Measurements from ENCODE around the gene CES1.
"Not testable (repeated sequence)": the region's sequence is repeated elsewhere in the genome, so short reads cannot be mapped to it uniquely, and the experiment has no call there.

CES1 gene

DNA sequence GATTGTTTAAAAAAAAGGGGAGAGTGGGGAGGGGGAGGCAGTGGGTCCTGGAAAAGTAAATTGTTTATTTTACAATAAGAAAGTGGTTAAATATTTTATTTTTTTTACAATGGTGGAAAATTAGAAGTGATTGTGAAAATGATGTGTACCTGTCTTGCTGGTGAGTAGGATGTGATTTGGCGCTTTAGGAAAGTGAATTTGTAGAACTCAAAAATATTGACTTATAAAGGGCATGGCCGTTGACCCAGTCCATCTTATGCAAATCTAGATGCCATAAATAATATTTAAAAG is 10.2 kb upstream of the CES1 start:
- H3K4me3 Mint-ChIP-seq = no peak overlapping the region
- CTCF ChIA-PET = no interaction called here
- H3K36me3 Mint-ChIP-seq = no peaks in the 10 kb centered on the region
- H3K9me3 Mint-ChIP-seq = no peaks in the 10 kb centered on the region
- peaks cover 16% of the 10 kb centered on the region for H3K27me3 Mint-ChIP-seq
- H3K27ac Mint-ChIP-seq = no peak overlapping the region
- H3K4me1 Mint-ChIP-seq = peaks cover 3% of the 10 kb centered on the region
- no peak for DNase-seq

DNA sequence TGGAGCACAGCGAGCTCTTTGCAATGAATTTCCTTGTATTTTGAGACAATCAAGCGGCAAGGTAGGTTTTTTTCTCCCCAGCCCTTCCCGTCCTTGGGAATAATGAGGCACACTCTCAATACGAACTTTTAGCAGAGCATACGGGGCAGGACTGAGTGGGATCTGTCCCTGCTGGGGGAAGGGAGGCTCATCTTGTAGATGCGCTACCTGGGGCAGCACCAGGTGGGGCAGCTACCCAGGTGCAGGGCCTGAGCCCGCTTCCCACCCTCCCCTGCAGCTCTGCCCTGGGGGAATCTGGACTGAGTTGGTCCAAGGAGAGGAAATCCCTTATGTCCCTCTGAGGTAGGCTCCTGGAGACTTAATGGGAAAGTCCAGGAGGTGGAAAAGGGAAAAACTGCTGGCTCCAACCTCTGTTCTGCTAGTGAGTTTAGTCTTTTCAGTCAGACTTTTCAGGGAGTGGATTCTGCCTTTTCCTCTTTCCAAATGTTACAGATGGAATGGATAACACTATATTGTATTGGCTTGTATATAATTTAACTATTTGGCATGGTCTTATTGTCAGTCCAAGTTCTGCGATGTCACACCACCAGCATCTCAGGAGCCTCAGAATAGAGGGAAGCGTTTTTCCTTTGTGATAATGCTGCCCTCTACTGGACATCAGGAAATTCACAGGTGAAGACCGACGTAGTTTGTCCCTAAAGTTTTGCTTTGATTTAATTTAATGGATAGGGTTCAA is 9.6 kb upstream of the CES1 start:
- H3K9me3 Mint-ChIP-seq = no peaks in the 10 kb centered on the region
- DNase-seq = no peak
- CTCF ChIA-PET = interaction anchor here (1.1 to 2.0 kb wide), 6 partner anchors 9 to 378 kb away, joined by 3 to 12 read pairs (median 4); no protein-coding TSS in a partner anchor
- H3K4me1 Mint-ChIP-seq = peaks cover 3% of the 10 kb centered on the region
- H3K4me3 Mint-ChIP-seq = no peak overlapping the region
- no peak overlapping the region for H3K27ac Mint-ChIP-seq
- H3K36me3 Mint-ChIP-seq = no peaks in the 10 kb centered on the region
- H3K27me3 Mint-ChIP-seq = peaks cover 16% of the 10 kb centered on the region

DNA sequence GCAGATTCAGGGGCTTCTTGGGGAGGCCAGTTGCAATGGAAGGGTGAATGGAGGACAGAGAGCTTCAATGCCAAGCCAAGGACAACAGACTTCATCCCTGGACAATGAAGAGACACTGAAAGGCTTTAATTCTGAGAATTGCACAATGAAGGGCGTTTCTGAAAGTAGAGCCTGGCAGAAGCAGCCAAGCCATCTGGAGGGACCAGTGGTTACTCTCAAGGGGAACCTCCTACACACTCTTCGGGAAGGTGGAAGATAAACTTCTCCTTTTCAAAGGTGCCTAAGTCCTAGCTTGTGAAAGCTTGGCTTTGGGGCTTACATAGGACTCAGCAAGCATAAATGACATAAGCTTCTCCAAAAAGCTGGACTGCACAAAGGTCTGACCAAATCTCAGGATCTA is 6.2 kb upstream of the CES1 start:
- H3K36me3 Mint-ChIP-seq = no peaks in the 10 kb centered on the region
- peaks cover 10% of the 10 kb centered on the region for H3K27me3 Mint-ChIP-seq
- no peaks in the 10 kb centered on the region for H3K9me3 Mint-ChIP-seq
- no peak for DNase-seq
- H3K27ac Mint-ChIP-seq = no peak overlapping the region
- no peak overlapping the region for H3K4me3 Mint-ChIP-seq
- CTCF ChIA-PET = interaction anchor here (1.7 kb wide), 1 partner anchor 374 kb away, joined by 6 read pairs; no protein-coding TSS in a partner anchor
- H3K4me1 Mint-ChIP-seq = peaks cover 3% of the 10 kb centered on the region

DNA sequence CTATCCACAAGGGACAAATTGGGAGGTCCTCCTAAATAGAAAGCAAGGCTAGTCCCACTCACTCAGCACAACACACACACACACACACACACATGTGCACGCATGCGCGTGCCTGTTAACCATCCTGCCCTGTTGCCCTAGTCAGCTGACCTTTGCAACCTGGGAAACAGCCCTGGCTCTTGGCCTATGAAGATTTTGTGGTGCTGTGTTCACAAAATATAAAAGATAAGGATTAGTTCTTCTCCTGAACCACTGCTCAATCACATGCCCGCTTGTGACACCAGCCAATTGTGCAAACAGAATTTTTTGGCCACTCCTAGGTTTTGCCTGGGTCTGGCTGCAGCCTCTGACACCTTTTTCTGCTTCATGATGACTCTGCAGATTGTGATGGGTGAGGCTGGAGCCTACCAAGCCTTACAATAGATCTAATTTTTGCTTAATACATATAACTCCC is 3.3 kb upstream of the CES1 start:
- DNase-seq = no peak
- Mint-ChIP-seq H3K27ac (no peak overlapping the region), H3K9me3 (no peaks in the 10 kb centered on the region), H3K4me1 (peaks cover 3% of the 10 kb centered on the region), H3K36me3 (no peaks in the 10 kb centered on the region), H3K4me3 (no peak overlapping the region), H3K27me3 (peaks cover 10% of the 10 kb centered on the region)
- CTCF ChIA-PET = no interaction called here

DNA sequence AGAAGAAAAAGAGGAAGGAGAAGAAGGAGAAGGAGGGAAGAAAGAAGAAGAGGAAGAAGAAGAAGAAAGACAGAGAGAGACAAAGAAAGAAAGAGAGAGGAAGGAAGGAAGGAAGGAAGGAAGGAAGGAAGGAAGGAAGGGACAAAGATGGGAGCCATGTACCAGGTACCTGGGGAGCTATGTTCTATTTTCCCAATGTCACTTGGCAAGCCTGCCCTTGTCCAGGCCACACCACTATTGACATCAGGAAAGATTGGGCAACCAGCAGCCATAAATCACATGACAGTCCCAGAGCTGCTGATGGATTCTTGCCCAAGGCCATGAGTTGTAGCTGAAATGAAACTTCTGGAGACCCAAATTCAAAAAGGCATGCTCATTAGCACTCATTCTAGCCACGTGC is 2.7 kb upstream of the CES1 start:
- Mint-ChIP-seq H3K4me3 (no peak overlapping the region), H3K27me3 (peaks cover 10% of the 10 kb centered on the region), H3K36me3 (no peaks in the 10 kb centered on the region), H3K27ac (no peak overlapping the region), H3K4me1 (peaks cover 3% of the 10 kb centered on the region), H3K9me3 (no peaks in the 10 kb centered on the region)
- CTCF ChIA-PET = no interaction called here
- no peak for DNase-seq

DNA sequence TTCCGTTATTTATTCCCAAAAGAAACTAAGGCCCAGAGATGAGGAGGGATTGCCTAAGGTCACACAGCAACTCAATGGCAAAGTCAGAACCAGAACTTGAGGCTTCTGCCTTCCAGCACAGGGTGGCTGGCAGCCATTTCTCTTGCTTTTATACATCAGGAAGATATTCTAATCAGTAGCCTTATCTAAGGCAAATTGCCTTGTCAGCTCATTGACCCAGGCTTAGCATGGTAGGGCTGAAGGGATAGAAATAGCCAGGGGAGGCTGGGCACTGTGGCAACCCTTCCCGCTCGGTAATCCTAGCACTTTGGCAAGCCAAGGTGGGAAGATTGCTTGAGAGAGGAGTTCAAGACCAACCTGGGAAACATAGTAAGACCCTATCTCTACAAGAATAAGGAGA is 2.3 kb upstream of the CES1 start:
- H3K36me3 Mint-ChIP-seq, H3K27me3 Mint-ChIP-seq, DNase-seq, H3K4me1 Mint-ChIP-seq, H3K27ac Mint-ChIP-seq, CTCF ChIA-PET, H3K9me3 Mint-ChIP-seq, H3K4me3 Mint-ChIP-seq: not testable (repeated sequence)

DNA sequence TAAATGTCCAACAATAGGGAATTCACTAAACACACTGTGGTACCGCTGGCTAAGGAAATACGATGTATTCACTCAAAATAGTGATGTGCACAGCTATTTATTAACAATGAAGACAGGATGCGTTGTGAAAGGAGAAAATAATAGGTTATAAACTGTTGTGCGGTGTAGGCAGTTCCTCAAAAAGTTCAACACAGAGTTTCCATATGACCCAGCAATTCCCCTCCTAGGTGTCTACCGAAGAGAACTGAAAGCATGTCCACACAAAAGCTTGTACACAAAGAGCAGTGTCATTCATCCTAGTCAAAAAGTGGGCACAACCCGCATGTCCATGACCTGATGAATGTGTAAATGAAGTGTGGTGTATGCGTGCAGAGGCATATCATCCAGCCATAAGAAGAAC is 1.2 kb upstream of the CES1 start:
- Mint-ChIP-seq H3K4me1 (no peaks in the 10 kb centered on the region), H3K9me3 (no peaks in the 10 kb centered on the region), H3K27me3 (peaks cover 3% of the 10 kb centered on the region), H3K36me3 (no peaks in the 10 kb centered on the region), H3K4me3 (no peak overlapping the region), H3K27ac (no peak overlapping the region)
- DNase-seq = no peak
- CTCF ChIA-PET = interaction anchor here (0.9 to 1.2 kb wide), 2 partner anchors 8 to 369 kb away, joined by 3 read pairs; no protein-coding TSS in a partner anchor

DNA sequence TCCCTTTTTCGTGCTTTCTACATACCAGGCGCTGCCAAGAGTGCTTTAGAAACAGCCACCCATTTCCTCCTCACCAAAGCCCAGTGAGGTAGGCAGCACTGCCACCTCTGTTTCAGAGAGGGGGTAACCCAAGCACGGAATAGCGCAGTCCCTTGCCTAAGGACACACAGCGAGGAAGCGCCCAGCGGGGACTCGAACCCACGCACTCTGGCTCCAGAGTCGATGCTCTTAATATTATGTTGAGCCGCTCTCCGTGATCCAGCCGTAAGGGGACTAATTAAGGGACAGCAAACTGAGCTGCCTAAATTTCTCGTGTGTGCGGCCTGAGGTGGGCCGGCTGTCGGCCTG is 497 bp downstream of the CES1 start:
- no peak overlapping the region for H3K4me3 Mint-ChIP-seq
- H3K4me1 Mint-ChIP-seq = no peaks in the 10 kb centered on the region
- CTCF ChIA-PET = no interaction called here
- peaks cover 3% of the 10 kb centered on the region for H3K27me3 Mint-ChIP-seq
- DNase-seq = no peak
- no peak overlapping the region for H3K27ac Mint-ChIP-seq
- H3K36me3 Mint-ChIP-seq = no peaks in the 10 kb centered on the region
- no peaks in the 10 kb centered on the region for H3K9me3 Mint-ChIP-seq

DNA sequence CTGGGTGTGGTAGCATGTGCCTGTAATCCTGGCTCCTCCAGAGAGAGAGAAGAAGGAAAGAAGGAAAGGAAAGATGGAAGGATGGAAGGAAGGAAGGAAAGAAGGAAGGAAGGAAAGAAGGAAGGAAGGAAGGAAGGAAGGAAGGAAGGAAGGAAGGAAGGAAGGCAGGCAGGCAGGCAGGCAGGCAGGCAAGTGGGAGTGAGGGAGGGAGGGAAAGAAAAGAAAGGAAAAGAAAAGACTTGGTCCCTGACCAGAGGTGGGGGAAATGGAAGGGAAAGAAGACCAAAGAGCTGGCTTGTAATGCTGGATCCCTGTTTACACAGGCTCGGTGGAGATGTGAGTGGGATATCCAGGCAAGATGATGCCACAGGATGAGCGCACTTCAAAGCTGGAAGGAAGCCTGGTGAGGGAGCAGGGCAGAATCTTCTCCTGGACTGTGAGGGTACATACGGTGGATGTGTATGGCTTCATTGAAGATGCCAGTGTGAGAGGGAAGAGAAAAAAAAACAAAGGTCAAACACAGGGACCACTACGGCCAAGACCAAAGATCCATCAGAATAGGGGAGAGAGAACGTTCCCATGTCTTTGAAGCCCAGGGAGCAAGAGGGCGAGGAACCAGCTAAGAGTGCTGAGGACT is 2.1 kb downstream of the CES1 start:
- H3K4me3 Mint-ChIP-seq = no peak overlapping the region
- H3K36me3 Mint-ChIP-seq = no peaks in the 10 kb centered on the region
- no peak for DNase-seq
- CTCF ChIA-PET = no interaction called here
- no peaks in the 10 kb centered on the region for H3K9me3 Mint-ChIP-seq
- no peak overlapping the region for H3K27ac Mint-ChIP-seq
- no peaks in the 10 kb centered on the region for H3K4me1 Mint-ChIP-seq
- peaks cover 3% of the 10 kb centered on the region for H3K27me3 Mint-ChIP-seq

DNA sequence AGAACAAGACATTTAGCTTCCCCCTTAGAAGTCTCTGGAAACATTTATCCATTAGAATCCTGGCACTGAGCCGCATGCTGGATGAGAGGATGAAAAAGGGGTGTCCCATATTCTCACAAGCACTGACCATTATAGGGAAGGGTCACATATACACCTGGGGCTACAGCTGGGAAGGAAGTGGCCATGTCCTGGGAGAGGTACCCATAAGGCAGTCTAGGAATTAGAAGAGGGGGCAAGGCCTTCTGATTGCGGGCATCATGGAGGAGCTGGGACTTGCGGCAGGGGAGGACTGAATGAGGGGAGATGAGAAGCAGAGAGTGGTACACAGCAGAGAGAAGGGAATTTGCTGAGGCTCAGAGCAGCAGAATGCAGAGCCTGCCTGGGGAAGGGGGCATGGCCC is 3.7 kb downstream of the CES1 start:
- H3K9me3 Mint-ChIP-seq, H3K36me3 Mint-ChIP-seq, H3K4me3 Mint-ChIP-seq, H3K27me3 Mint-ChIP-seq, DNase-seq, H3K4me1 Mint-ChIP-seq, CTCF ChIA-PET, H3K27ac Mint-ChIP-seq: not testable (repeated sequence)

DNA sequence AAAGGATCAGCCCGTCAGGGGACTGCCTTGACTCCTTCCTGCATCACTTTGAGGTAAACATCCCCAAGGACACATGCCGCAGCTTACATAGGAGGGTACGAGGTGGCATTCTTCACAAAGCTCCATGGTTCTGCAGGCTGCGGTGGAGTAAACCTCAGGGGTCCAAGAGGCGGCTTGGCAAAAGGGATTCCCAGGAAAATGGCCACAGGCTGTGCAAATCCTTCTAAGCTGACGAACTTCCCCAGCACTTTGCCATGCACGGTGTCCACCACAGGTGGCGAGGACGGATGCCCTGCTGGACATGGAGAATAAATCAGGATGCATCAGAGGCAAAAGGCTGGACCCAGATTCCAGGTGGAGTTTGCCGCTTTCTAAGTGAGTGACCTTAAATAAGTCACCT is 4.2 kb downstream of the CES1 start:
- no peak overlapping the region for H3K27ac Mint-ChIP-seq
- no peaks in the 10 kb centered on the region for H3K27me3 Mint-ChIP-seq
- no peaks in the 10 kb centered on the region for H3K4me1 Mint-ChIP-seq
- H3K4me3 Mint-ChIP-seq = no peak overlapping the region
- CTCF ChIA-PET = no interaction called here
- no peak for DNase-seq
- H3K36me3 Mint-ChIP-seq = no peaks in the 10 kb centered on the region
- H3K9me3 Mint-ChIP-seq = no peaks in the 10 kb centered on the region

DNA sequence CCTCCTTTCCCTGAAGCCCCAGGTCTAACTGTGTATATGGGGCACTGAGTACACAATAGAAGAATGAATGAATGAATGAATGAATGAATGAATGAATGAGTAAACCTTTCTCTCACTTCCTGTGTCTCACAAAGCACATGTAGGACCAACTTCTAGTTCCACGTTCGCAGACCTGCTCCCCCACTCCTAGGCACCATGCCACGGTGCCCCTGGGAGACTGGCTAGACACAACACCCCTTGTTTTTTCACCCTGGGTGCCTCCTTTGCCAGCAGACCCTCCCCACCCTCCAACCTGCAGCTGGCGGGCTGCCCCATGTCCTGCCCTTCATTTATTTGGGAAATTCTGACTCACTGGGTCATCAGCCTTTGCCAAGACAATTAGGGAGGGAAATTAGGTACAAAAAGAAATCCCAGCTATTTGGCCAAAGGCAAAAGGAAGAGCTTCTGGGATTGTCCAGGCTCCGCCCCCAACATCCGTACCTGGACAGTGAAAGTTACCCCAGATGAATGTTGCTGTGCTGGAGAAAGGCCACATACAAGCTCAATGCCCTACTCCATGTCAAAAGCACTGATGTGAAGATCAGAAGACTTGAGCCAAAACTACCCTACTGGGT is 7.7 kb downstream of the CES1 start:
- DNase-seq = no peak
- Mint-ChIP-seq H3K4me1 (no peaks in the 10 kb centered on the region), H3K9me3 (no peaks in the 10 kb centered on the region), H3K27ac (no peak overlapping the region), H3K27me3 (peaks cover 4% of the 10 kb centered on the region), H3K4me3 (no peak overlapping the region), H3K36me3 (no peaks in the 10 kb centered on the region)
- CTCF ChIA-PET = no interaction called here

DNA sequence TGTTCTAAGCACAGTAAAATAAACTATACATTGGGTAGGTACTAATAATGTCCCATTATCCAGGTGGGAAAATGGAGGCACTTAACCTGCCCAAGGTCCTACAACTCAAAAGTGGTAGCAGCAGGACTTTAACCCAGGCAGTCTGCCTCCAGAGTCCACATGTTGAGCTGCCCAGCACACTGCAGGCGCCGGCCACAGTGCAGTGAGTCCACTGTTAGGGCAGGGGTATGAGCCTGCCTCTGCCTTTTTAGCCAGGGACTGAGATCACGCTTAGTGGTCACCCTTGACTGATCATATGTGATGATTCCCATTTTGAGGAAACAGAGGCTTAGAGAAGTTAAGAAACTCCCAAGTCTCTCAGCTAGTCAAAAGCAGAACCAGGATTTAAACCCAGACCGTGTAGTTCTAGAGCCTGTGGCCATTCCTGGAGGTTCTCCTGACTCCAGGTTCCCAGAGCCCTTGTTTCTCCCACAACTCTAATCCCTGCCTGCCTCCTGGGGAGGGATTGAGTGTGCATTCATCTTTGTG is 8.4 kb downstream of the CES1 start:
- Mint-ChIP-seq H3K9me3 (no peaks in the 10 kb centered on the region), H3K27me3 (peaks cover 4% of the 10 kb centered on the region), H3K36me3 (no peaks in the 10 kb centered on the region), H3K4me3 (no peak overlapping the region), H3K27ac (no peak overlapping the region), H3K4me1 (no peaks in the 10 kb centered on the region)
- CTCF ChIA-PET = no interaction called here
- DNase-seq = no peak

DNA sequence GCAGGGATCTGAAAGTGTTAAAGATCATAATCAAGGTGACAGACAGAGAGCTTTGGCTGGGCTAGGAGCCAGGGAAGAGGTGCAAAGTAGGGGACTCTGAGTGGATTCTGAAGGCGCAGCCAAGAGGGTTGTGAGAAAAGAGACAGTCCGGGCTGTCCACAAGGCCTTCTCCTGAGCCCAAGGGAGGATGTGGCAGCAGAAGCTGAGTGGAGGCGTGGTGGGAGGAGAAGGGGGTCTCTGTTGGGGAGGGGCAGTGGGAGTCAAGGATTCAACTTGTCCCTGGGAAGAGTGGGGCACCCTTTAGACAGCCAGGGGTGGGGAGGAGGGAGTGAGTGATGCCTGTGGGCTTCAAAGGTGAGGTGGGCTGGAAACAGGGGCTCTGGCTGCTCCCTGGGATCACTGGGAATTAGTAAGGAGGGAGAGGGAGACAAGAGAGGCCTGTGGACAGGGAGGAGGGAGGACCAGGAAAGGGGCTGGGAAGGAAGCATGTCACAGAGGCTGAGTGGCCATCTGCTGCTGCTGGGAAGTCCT is 10.6 kb downstream of the CES1 start:
- Mint-ChIP-seq H3K9me3 (no peaks in the 10 kb centered on the region), H3K4me1 (no peaks in the 10 kb centered on the region), H3K27me3 (peaks cover 7% of the 10 kb centered on the region), H3K27ac (no peak overlapping the region), H3K4me3 (no peak overlapping the region), H3K36me3 (no peaks in the 10 kb centered on the region)
- DNase-seq = no peak
- CTCF ChIA-PET = no interaction called here

DNA sequence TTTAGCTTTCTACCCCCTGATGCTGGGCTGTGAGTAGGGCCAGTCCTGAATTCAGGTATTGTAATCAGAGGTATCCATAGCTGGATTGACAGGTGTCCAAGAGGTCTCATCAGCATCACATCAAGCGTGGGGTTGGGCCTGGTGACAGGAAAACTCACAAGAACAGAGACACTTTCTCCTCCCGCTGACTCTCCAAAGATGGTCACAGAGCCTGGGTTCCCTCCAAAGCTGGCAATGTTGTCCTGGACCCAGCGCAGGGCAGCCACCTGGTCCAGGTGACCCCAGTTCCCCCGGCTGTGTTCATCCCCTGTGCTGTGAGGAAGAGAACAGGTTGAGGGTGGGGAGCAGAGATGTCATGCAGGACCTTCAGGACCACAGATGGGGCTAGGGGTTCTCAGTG is 11.7 kb downstream of the CES1 start:
- Mint-ChIP-seq H3K9me3 (no peaks in the 10 kb centered on the region), H3K4me1 (no peaks in the 10 kb centered on the region), H3K4me3 (no peak overlapping the region), H3K27me3 (peaks cover 7% of the 10 kb centered on the region), H3K36me3 (no peaks in the 10 kb centered on the region), H3K27ac (no peak overlapping the region)
- DNase-seq = no peak
- CTCF ChIA-PET = no interaction called here
